NCI-H1105 treated with DMSO at 0.1 percent for 48 hours (cell line): Measurements from ENCODE around the gene TLE3.
A peak's percentile ranks its signal among the peaks of the same experiment; 100 is the strongest.

Source experiments
- DNase-seq: peaks from one replicate; lab custom pipeline; 2025; lab: John Stamatoyannopoulos, UW

The TLE3 gene

DNA sequence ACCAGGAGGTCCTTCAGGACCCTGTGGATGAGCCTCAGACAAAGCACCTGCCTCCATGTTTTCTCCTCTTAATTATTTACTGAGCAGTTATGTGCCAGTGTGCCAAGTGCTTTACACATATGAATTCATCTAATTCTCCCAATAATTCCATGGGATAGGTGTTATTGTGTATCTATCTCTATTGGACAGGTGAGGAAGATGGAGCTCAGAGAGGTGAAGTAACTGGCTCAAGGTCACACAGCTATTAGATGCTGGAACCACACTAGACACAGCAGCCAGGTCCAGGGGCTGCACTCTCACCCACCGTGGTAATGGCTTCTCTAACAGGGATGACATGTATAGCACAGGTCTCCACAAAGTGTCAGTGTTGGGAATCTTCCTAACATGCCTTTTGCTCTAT is 70.2 kb downstream of the TLE3 start:
- DNase-seq, result no peak

DNA sequence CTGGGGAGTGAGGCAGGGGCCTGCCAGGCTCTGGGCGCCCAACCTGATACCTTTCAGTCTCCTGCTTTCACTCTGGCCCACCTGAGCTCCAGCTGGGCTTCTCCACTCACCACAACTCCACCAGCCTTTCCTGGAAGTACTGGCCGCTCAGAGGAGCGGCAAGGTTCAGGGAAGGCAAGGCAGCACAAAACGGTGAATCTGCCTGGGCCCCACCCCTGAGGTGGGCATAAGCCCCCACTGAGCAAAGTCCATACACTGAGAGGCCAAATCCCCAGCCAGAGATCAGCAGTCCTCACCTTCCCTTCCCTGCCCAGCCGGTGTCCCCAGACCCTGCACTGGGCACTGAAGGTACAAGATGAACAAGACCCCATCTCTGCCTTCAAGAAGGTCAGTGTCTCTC is 70.7 kb downstream of the TLE3 start:
- no peak for DNase-seq

DNA sequence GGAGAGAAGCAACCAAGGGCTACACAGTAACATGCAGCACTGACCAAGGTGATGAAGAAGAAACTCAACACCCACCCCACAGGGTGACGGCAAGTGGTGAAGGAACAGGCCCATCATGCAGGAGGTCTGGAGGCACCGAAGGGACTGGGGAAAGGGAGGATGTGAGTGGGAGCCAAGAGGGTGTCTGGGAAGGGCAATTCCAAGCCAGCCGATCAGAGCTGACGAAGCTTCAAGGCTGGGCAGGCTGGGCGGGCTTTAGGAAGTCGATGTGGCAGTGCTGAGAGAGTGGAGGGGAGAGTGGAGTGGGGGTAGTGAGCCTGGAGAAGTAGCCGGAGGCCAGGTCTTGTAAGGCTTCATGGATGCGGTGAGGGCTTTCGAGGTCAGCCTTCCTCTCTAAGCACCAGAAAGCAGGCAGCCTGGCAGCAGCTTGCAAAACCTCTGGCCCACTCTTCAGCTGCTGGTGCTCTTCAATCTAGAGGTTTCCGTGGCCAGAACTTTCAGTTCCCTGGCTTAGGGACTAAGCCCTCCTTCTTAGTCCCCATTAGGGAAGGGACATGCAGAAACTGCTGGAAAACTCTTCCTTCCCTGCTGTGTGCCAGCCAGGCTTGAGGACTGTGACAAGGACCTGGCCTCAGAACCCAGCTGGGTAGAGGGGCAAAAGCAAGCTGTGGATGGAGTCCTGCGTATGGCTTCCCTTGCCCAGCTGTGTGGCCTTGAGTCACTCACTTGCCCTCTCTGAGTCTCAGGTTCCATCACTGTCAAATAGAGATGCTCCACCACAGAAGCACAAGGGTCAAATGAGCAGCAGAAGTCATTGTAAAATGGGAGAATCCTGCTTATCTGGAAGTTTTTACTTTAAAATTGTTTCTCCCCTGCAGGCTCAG is 72.1 kb downstream of the TLE3 start:
- no peak for DNase-seq

DNA sequence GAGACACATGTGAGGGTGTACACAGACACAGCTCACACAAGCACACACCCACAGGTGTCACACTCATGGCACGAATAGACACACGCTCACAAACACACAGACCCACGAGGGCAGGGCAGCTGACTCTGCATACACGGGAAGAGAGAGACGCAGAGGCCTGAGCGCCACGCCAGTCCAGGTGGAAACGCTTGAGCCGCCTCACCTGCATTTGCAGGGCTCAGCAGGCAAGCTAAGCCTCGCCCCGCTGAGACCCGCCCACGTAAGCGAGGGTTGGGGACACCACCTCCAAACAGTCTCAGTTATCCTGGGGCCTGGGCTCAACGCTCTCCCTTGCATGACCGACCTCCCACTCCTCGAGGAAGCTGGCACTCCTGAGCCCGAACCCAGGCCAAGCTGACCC is 73.2 kb downstream of the TLE3 start:
- DNase-seq, result no peak

DNA sequence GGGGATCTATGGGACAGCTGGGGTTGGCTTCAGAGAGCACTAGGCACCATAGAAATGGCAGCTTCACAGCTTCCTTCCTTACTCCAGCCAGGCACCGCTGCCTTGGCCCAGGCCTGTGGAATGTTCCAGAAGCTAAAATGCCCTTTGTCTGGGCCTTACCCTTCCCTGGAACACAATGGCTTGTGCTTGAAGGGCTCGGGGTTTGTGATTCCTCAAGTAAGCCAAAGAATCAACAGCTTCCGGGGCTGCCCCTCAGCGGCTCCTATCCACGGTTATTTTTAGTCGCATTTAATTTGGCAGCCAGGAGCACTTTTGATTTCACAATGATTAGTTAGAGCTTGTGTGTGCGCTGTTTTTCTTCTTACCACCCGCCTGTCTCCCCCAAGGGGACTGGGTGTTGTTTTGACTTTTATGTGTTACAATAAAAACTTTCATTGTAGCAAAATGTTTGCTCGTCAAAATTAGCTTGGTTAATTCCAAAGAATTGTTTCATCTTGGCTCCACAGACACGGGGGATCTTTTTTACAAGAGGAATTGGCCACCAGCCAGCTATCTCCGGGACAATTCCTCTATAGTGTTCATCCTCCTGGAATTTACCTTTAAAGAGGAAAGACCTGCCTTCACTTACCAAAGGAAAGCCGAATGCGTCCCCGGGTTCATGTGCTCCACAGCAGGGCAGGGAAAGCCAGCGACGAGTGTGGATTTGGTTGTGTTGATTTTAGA is 73.8 kb downstream of the TLE3 start:
- peak; percentile 72 for DNase-seq

DNA sequence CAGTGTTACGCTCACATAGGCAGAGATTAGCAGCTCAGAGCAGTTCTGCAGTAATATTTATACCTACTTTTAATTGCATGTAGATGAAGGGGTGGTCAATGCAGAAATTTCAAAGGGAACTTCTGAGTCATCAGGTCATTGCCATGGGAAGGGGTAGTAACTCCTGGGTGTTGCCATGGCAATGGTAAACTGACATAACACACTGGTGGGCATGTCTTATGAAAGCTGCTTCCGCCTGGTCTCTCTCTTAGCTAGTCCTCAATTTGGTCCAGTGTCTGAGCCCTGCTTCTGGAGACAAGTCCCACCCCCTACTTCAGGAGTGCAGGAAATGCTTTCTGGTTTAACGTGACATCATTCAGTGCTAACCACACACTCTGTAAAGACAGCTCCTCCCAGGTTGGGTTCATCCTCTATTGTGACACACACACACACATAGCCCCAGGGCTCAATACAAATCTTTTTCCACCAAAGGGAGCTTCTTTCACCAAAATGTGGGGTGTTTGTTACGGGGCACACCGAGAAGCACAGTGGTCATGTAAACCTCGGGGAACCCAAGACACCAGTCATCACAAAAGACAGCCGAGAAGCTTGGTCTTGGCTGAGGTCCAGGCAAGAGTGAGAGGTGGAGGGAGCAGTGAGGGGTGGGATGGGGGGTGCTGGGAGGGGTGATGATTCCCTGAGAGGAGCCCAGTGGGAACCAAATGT is 74.5 kb downstream of the TLE3 start:
- DNase-seq, result no peak

DNA sequence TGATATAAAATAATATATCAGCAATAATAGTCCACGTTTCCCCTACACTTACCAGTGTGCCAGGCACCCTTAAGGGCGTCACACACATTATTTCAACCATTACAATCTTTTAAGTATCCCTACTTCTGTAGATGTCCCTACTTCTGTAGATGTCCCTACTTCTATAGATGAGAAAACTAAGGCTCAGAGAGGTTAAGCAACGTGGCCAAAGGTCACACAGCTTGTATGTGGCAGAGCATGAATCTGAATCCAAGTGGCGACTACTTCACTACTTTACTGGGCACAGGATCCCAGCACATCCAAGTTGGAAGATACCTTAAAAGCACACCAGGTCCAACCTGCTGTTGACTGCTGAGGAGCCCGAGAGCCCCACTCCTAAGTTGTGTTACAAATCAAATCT is 77.5 kb downstream of the TLE3 start:
- DNase-seq, result no peak

DNA sequence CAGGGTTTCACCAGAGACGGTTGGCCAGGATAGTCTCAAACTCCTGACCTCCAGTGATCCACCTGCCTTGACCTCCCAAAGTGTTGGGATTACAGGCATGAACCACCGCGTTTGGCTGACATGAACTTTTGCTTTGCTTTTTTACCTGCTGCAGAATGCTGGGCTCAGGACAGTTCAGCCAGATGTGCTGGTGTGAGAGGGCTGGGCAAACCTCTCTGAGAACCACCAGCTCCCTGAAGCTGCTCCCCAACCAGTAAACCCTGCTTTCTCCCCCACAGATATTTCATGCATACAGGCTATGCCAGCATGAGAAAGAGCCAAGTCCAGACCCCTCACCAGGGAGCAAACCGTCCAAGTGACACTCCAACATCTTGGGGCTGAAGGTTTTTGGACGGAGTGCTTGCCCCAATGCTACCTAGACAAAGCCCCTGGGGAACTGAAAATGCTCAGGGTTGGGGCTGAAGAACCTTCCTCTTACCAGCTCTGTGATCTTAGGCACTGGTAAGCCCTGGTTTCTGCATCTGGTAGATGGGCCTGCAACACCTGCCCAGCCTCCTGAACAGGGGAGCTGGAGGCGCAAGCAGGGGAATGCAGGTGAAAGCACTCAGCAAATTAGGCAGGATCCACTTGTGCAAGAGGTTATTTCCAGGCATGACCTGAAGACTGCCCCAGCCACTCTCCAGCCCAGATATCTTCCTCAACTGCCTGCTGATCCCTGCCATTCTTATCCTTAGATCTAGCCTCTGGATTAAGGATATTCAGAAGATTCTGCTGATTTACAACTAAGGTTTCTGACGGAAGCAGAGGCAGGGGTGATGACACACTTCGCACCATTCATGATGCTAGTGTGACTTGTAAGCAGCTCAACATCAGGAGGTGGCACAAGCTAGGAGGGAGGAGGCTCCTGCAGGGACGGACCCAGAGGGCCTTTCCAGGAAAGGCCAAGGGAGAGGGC is 78.8 kb downstream of the TLE3 start:
- DNase-seq, result no peak

DNA sequence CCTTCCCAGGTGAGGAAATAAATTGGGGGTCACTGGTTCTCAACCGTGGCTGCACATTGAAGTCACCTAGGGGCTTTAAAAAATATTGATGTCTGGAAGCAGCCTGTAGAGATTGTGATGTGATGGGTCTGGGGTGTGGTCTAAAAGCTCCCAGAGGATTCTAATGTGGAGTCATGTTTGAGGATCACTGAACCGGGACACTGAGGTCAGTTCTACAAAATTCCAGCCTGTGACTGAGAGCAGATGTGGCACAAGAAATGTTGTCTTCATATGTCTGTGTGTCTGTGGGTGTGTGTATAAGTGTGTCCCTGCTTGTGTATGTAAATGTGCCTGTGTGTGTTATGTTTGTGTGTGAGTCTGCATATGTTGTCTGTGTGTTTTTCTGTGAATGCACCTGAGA is 79.9 kb downstream of the TLE3 start:
- DNase-seq, result no peak

DNA sequence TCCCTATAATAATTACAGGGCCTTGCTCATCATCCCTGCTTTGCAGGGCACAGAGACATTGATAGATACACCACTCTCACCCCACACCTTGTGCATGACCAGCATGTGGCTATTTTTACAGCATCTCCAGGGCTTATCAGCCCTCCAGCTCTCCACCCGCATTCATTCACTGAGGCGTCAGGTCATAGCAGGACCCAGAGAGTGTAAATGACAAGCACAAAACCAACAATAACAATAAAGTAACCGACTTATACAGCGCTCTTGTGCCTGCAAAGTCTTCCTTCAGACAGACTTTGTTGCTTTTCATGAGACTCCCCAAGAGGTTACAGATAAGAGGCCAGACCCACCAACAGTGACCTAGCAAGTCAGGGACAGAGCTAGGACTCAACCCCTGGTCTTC is 80.7 kb downstream of the TLE3 start:
- no peak for DNase-seq

DNA sequence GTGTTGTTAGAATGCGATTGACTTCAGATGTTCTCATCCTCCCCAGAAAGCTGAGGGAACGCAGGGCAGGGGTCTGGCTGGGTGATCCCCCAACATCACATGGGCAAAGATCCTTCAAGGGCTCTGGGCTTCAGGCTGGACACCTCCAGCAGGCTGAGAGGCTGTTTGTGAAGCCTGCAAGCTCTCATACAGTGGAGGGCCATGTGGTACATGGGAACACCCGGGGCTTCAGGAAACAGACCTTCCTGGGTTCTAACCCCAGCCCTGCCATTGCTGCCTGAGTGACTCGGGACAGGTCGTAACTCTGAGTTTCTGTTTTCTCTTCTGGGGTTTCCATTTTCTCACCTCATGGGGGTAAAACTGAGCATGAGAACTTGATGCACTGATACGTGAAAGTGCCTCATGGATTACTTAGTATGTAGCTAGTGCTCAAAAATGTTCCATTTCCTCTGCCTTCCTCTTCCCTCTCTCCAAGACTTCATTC is 81.2 kb downstream of the TLE3 start:
- no peak for DNase-seq

DNA sequence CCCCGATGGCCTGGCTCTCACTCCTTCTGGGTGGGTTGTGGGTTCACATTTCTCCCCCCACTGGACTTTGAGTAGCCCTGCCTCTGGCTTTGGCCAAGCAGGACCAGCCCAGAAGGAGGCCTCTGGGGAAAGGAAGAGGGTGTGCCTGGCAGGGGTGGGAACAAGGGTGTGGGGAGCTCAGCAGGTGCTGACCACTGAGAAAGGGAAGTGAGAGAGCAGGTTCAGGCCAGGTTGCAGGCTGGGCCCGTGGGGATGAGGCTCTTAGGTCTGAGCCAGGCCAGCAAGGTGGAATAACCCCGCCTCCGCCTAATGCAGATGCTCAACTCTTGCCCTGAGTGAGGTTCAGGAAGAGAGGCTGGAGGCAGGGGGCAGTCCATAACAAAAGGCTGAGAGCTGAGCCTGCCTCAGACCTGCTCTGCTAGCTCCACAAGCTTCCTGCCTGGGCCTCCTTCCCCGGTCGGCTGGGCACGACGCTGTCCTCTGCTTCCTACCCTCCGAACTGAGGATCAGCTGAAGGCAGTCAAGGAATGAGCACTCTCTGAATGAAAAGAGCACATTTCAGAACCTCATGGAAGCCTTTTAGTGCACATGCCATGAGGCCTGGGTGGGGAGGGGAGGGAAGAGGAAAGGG is 82.7 kb downstream of the TLE3 start:
- no peak for DNase-seq

DNA sequence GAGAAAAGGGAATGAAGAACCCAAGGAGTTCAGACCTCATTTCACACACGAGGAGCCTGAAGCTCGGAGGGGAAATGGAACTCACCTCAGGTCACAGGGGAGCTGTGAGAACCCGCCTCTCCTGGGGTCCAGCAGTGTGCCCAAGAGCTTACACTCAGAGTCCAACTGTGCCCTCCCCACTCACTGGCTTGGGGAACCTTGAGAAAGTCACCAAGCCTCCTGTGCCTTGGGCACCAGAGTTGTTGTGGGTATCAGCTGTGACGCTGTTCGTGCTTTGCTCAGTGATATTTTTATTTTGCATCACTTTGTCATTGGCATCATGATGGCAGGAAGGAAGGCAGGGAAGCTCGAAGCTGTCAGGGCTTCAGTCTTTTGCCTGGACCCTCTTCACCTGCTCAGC is 83.4 kb downstream of the TLE3 start:
- DNase-seq, result no peak

DNA sequence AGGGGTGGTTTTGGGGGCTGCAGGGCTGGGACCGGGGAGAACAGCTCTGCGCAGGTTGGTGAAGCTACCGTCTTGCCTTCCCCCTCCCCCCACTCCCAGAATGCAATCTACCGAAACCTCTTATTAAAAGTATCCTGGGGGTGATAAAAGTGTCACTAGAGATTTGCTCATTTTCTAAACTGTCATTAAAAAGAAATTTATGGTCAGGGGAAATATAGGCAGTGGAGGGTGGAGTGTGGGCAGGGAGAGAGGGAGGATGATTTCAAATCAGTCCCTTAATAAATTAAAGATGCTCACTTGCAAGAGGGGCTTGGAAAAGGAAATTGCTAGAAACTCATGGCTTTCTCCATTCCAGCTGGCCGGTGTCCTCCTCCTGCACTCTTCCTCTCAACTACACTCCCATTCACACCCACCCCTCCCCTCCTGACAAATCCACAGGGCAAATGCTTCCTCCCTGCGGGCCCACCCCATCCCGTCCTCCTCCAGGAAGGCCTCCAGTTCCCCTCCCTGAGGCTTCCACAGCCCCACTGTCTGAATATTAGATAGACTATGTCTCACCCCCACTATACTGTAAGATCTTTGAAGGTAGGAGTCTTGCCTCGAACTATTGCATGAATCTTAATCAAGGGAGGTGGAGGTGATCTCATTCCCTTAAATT is 83.9 kb downstream of the TLE3 start:
- no peak for DNase-seq

DNA sequence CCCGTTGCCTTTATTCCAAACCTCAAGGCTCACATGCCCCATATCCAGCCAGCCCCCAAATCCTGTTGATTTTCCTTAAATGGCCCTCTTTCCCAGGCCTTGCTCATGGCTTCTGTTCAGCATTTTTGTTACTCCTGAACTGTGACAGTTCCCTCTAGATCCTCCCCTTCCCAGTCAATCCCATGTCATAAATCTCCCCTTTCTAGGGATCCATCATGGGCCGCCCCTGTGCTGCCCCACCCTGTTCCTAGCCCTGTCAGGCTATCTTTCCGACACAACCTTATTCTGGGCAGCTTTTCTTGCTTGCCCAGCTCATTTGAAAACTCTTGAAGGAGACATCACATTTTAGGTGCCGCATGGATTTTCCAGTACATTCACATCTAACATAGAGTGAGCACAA is 84.8 kb downstream of the TLE3 start:
- DNase-seq, result no peak

DNA sequence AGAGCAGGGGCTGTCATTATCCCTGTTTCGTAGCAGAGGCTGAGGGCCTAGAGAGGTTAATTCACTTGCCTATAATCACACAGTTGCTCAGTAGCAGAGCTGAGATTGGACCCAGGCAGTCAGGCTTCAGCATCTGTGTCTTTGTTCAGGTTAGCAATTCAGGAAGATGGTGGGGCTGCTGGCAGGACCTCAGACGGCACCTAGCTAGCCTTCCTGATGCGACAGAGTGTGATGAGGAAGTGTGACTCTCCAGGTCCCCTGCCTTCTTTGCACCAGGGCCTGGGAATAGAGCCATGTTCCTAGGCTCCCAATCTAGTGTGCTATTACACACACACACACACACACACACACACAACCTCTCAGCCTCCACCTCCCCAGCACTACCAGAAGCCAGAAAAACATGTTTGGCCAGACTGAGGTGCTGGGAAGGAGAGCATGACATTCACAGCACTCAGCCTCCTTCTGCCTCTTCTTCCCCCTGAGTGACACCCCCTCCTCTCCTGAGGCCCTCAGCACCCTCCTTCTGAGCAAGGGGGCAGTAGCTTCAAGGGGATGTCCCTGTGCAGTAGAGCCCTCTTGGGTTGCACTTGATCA is 88.9 kb downstream of the TLE3 start:
- DNase-seq, result no peak

DNA sequence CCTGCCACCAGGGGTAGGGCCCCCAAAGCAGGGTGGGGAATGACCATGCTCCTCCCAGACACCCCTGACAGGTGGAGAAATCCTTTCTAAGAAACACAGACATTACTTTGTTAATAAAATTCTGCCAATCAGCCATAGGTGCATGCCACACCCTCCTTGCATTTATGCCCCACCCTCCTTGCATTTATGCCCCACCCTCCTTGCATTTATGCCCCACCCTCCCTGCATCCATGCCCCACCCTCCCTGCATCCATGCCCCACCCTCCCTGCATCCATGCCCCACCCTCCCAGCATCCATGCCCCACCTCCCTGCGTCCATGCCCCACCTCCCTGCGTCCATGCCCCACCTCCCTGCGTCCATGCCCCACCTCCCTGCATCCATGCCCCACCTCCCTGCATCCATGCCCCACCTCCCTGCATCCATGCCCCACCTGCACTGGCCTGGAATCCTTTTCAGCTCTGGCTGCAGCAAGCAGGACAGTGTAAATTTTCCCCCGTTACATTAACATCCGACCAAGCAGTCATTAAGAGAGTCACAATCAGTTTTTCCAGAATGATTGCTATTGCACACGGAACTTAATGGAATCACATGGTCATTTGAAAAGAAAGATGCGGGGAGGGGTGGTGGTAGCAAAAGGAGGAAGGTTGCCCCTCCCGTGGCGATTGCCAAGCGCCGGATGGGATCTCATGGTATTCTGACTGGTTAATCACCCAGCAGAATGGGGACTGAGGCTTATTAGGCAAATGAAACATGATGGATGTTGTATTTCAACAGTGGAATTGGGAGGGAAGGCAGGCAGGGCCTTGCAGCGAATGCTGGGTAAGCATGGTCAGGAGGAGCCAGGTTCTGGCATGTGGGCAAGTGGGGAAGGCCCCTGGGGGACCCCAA is 91.2 kb downstream of the TLE3 start:
- DNase-seq, result no peak

DNA sequence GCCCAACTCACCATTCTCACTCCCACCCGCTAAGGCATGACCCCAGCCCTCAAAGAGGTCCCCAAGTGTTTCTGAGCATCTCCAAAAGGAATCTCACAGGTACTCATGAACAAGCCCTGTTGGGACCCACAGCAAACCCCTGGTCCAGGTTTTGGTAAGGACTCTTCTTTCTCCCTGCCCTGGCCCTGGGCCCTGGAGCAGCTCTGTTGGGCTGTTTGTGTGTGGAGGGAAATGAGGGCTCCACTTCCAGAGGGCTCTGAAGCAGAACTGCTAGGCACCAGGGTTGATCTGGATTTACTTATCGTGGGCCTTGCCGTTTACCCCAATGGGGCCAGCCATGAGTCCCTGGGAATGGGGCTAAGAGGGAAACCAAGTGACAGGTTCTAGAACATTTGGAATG is 92.9 kb downstream of the TLE3 start:
- DNase-seq, result no peak

DNA sequence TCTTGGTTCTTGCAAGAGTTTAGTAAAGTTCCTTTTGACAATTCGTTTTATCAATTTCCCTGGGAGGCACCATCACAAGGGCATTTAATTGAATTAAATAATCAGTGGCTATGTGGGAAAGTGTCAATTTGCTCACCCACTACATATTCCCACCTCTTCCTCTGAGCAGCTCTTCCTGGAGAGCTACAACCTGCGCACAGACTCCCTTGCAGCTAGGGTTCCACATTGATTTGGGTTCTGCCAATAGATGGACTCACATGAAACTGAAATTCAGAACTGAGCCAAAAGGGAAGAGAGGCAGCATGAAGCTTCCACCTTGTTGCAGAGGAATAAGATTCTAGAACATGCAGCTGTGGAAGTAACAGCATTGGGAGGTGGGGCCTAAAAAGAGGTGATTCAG is 94.8 kb downstream of the TLE3 start:
- DNase-seq, result no peak
